Type B pancreatic cell (in vitro differentiated cells): ENCODE results near the gene AFAP1L1. TPM values are rescaled to one million over a fixed set of nuclear protein-coding genes. Genes with fewer than 3 reads are reported as not detected.

Experiments used
- DNase-seq: peaks from one replicate; pipeline ENCODE4 v3.0.0; 2021; ENCODE audit warnings: mixed read lengths; ENCODE audit not compliant: unreplicated experiment; ENCODE audit errors: extremely low spot score
- H3K27ac Mint-ChIP-seq: 2 replicates; pipeline ENCODE4 v1.8.0; 2021; ENCODE audit warnings: mild to moderate bottlenecking, mixed read lengths
- H3K27me3 Mint-ChIP-seq: 2 replicates; pipeline ENCODE4 v1.8.0; 2021; ENCODE audit warnings: mixed read lengths
- H3K36me3 Mint-ChIP-seq: 2 replicates; pipeline ENCODE4 v1.8.0; 2021; ENCODE audit warnings: mixed read lengths
- H3K4me1 Mint-ChIP-seq: one replicate; pipeline ENCODE4 v1.8.0; 2021; ENCODE audit warnings: mixed read lengths; ENCODE audit not compliant: unreplicated experiment
- H3K4me3 Mint-ChIP-seq: 2 replicates; pipeline ENCODE4 v1.8.0; 2021; ENCODE audit warnings: mild to moderate bottlenecking, mixed read lengths
- H3K9me3 Mint-ChIP-seq: 2 replicates; pipeline ENCODE4 v1.8.0; 2021; ENCODE audit warnings: mixed read lengths
- CTCF ChIP-seq: fragments of 200-600 bp; sonication (generic); conservative IDR thresholded peaks from 2 replicates; pipeline ENCODE4 v1.5.0; 2021; ENCODE audit warnings: antibody characterized with exemption, mild to moderate bottlenecking
- total RNA-seq: library from RNA; stranded (reverse); gene quantifications from 2 replicates; pipeline ENCODE4 v1.2.1, GENCODE V29; 2021; ENCODE audit warnings: low replicate concordance

AFAP1L1 gene
- total RNA-seq, 1 donor from 2014 or later, result 6.4 TPM

GRCh38 chr5:149256451-149256850 is 15.2 kb upstream of the AFAP1L1 start:
- Mint-ChIP-seq H3K9me3 (no peaks in the 10 kb centered on the region), H3K27ac (no peak overlapping the region), H3K27me3 (peaks cover 72% of the 10 kb centered on the region), H3K4me1 (no peaks in the 10 kb centered on the region), H3K4me3 (no peak overlapping the region), H3K36me3 (no peaks in the 10 kb centered on the region)
- TF ChIP-seq CTCF, result no peak
- no peak for DNase-seq

- no peak for TF ChIP-seq CTCF
- no peaks in the 10 kb centered on the region for H3K36me3 Mint-ChIP-seq
- no peaks in the 10 kb centered on the region for H3K9me3 Mint-ChIP-seq
- DNase-seq, result no peak
- no peak overlapping the region for H3K4me3 Mint-ChIP-seq
- H3K4me1 Mint-ChIP-seq, result no peaks in the 10 kb centered on the region
- H3K27ac Mint-ChIP-seq, result no peak overlapping the region
- H3K27me3 Mint-ChIP-seq, result peaks cover 72% of the 10 kb centered on the region
Observed at GRCh38 chr5:149257131-149257530, 14.5 kb upstream of the AFAP1L1 start.

- no peak overlapping the region for H3K4me3 Mint-ChIP-seq
- peaks cover 75% of the 10 kb centered on the region for H3K27me3 Mint-ChIP-seq
- no peak for TF ChIP-seq CTCF
Observed at GRCh38 chr5:149257889-149258705, 13.6 kb upstream of the AFAP1L1 start.

GRCh38 chr5:149260761-149261160 is 10.9 kb upstream of the AFAP1L1 start:
- no peak overlapping the region for H3K27ac Mint-ChIP-seq
- peaks cover 82% of the 10 kb centered on the region for H3K27me3 Mint-ChIP-seq
- no peaks in the 10 kb centered on the region for H3K9me3 Mint-ChIP-seq
- no peak for DNase-seq
- TF ChIP-seq CTCF, result no peak
- H3K4me3 Mint-ChIP-seq, result no peak overlapping the region
- no peaks in the 10 kb centered on the region for H3K4me1 Mint-ChIP-seq
- no peaks in the 10 kb centered on the region for H3K36me3 Mint-ChIP-seq

More at GRCh38 chr5:149257889-149258705, 13.6 kb upstream of the AFAP1L1 start:
- no peaks in the 10 kb centered on the region for H3K36me3 Mint-ChIP-seq
- no peak overlapping the region for H3K27ac Mint-ChIP-seq
- no peaks in the 10 kb centered on the region for H3K4me1 Mint-ChIP-seq
- H3K9me3 Mint-ChIP-seq, result no peaks in the 10 kb centered on the region
- DNase-seq, result no peak

- H3K36me3 Mint-ChIP-seq, result no peaks in the 10 kb centered on the region
- TF ChIP-seq CTCF, result no peak
- no peaks in the 10 kb centered on the region for H3K4me1 Mint-ChIP-seq
- H3K27ac Mint-ChIP-seq, result no peak overlapping the region
- H3K9me3 Mint-ChIP-seq, result no peaks in the 10 kb centered on the region
- DNase-seq, result no peak
- H3K27me3 Mint-ChIP-seq, result peaks cover 81% of the 10 kb centered on the region
- H3K4me3 Mint-ChIP-seq, result no peak overlapping the region
Observed at GRCh38 chr5:149261246-149261645, 10.4 kb upstream of the AFAP1L1 start.
